ENCODE data around the gene GOLPH3L. TPM values are rescaled to one million over a fixed set of nuclear protein-coding genes. Genes with fewer than 3 reads are reported as not detected.

Gene GOLPH3L
- total and polyA plus RNA-seq, 4 donors, result 6.0 to 11.3 (median 7.5) TPM

DNA sequence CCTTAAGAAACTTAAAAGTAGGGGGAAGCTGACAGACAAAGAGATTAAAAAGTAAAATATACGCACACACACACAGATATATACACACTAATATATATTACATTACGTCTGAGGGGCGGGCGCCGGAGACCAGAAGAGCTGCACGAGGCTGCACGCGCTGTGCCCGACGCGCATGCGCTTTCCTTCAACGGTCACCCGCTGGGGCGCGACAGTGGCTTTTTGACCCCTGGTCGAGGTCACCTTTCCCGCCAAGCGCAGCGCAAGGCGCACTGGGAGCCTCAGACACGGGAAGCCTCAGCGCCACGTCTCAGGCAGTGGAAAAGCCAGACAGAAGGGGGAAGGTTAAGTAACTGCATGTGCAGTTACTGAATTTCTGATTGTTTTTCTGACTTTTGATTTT lies 23.7 kb upstream of the GOLPH3L start, which contains the start of gene HORMAD1:
TSS of gene HORMAD1 (minus strand) at position 193 of the 400 bp plus-strand sequence. CDS start 1,390 bp downstream, outside the sequence.
- TF ChIP-seq SP1 (IDR thresholded peaks at IDR 0.05) (no peak), HNF4A (conservative IDR thresholded peaks at IDR 0.05) (no peak), FOXA1 (IDR thresholded peaks at IDR 0.05) (no peak), EGR1 (IDR thresholded peaks at IDR 0.05; ENCODE audit: low read depth in 2 of 2) (no peak), TAF1 (conservative IDR thresholded peaks at IDR 0.05) (no peak), FOXA2 (IDR thresholded peaks at IDR 0.05) (no peak), RAD21 (IDR thresholded peaks at IDR 0.05) (no peak), YY1 (IDR thresholded peaks at IDR 0.05) (no peak), NR2F2 (IDR thresholded peaks at IDR 0.05) (no peak), HNF4G (IDR thresholded peaks at IDR 0.05) (no peak), JUND (IDR thresholded peaks at IDR 0.05) (no peak), GABPA (IDR thresholded peaks at IDR 0.05 in 1 of 2, conservative IDR thresholded peaks at IDR 0.05 in 1 of 2) (no peak), RXRA (IDR thresholded peaks at IDR 0.05) (no peak)
- TF ChIP-seq, protein P1, sequence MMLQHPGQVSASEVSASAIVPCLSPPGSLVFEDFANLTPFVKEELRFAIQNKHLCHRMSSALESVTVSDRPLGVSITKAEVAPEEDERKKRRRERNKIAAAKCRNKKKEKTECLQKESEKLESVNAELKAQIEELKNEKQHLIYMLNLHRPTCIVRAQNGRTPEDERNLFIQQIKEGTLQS (IDR thresholded peaks at IDR 0.05), result no peak
- TF ChIP-seq, protein P2, sequence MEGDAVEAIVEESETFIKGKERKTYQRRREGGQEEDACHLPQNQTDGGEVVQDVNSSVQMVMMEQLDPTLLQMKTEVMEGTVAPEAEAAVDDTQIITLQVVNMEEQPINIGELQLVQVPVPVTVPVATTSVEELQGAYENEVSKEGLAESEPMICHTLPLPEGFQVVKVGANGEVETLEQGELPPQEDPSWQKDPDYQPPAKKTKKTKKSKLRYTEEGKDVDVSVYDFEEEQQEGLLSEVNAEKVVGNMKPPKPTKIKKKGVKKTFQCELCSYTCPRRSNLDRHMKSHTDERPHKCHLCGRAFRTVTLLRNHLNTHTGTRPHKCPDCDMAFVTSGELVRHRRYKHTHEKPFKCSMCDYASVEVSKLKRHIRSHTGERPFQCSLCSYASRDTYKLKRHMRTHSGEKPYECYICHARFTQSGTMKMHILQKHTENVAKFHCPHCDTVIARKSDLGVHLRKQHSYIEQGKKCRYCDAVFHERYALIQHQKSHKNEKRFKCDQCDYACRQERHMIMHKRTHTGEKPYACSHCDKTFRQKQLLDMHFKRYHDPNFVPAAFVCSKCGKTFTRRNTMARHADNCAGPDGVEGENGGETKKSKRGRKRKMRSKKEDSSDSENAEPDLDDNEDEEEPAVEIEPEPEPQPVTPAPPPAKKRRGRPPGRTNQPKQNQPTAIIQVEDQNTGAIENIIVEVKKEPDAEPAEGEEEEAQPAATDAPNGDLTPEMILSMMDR (IDR thresholded peaks at IDR 0.05; ENCODE audit: low read depth, low read length, missing input control), result no peak
- TF ChIP-seq, protein P3, sequence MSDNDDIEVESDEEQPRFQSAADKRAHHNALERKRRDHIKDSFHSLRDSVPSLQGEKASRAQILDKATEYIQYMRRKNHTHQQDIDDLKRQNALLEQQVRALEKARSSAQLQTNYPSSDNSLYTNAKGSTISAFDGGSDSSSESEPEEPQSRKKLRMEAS (IDR thresholded peaks at IDR 0.05), result no peak
- TF ChIP-seq, protein P4, sequence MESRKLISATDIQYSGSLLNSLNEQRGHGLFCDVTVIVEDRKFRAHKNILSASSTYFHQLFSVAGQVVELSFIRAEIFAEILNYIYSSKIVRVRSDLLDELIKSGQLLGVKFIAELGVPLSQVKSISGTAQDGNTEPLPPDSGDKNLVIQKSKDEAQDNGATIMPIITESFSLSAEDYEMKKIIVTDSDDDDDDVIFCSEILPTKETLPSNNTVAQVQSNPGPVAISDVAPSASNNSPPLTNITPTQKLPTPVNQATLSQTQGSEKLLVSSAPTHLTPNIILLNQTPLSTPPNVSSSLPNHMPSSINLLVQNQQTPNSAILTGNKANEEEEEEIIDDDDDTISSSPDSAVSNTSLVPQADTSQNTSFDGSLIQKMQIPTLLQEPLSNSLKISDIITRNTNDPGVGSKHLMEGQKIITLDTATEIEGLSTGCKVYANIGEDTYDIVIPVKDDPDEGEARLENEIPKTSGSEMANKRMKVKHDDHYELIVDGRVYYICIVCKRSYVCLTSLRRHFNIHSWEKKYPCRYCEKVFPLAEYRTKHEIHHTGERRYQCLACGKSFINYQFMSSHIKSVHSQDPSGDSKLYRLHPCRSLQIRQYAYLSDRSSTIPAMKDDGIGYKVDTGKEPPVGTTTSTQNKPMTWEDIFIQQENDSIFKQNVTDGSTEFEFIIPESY (IDR thresholded peaks at IDR 0.05), result no peak
- TF ChIP-seq, protein P5, sequence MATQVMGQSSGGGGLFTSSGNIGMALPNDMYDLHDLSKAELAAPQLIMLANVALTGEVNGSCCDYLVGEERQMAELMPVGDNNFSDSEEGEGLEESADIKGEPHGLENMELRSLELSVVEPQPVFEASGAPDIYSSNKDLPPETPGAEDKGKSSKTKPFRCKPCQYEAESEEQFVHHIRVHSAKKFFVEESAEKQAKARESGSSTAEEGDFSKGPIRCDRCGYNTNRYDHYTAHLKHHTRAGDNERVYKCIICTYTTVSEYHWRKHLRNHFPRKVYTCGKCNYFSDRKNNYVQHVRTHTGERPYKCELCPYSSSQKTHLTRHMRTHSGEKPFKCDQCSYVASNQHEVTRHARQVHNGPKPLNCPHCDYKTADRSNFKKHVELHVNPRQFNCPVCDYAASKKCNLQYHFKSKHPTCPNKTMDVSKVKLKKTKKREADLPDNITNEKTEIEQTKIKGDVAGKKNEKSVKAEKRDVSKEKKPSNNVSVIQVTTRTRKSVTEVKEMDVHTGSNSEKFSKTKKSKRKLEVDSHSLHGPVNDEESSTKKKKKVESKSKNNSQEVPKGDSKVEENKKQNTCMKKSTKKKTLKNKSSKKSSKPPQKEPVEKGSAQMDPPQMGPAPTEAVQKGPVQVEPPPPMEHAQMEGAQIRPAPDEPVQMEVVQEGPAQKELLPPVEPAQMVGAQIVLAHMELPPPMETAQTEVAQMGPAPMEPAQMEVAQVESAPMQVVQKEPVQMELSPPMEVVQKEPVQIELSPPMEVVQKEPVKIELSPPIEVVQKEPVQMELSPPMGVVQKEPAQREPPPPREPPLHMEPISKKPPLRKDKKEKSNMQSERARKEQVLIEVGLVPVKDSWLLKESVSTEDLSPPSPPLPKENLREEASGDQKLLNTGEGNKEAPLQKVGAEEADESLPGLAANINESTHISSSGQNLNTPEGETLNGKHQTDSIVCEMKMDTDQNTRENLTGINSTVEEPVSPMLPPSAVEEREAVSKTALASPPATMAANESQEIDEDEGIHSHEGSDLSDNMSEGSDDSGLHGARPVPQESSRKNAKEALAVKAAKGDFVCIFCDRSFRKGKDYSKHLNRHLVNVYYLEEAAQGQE (IDR thresholded peaks at IDR 0.05), result no peak

More for the DNA sequence above, 23.7 kb upstream of the GOLPH3L start, which contains the start of gene HORMAD1:
- H3K36me3 ChIP-seq (ENCODE audit: control insufficient read depth in 4 of 4, insufficient read depth in 3 of 4, low read depth in 1 of 4, low read length in 3 of 4), result no peaks in the 10 kb centered on the region
- H3K9me3 ChIP-seq (ENCODE audit: control insufficient read depth in 4 of 4, low read length in 3 of 4), result no peaks in the 10 kb centered on the region
- no peaks in the 10 kb centered on the region for H3K27me3 ChIP-seq (ENCODE audit: control insufficient read depth in 4 of 4, insufficient read depth in 4 of 4, low read length in 3 of 4)
- no peak within 1 kb of the TSS for H3K9ac ChIP-seq (ENCODE audit: low read depth in 1 of 2, low read length in 2 of 2)
- H3K27ac ChIP-seq (ENCODE audit: low read depth in 1 of 2, low read length in 2 of 2), result no peak within 1 kb of the TSS
- WGBS, result 97% methylated on average over 24 of the region's 24 CpGs
- no peaks in the 10 kb centered on the region for H3K4me1 ChIP-seq (ENCODE audit: control insufficient read depth in 4 of 4, insufficient read depth in 4 of 4, low read length in 3 of 4)
- no peak within 1 kb of the TSS for H3K4me3 ChIP-seq (ENCODE audit: low read depth in 1 of 3, low read length in 3 of 3)
- DNase-seq (ENCODE audit: low spot score), result no peak
